Activated CD8-positive, alpha-beta T cell treated with anti-CD3 and anti-CD28 coated beads, Interleukin-2, amount 10 ng/mL, durations not matched to agents 7 days and 5 days (primary cell): Measurements from ENCODE around the gene SBNO2. TPM values are rescaled to one million over a fixed set of nuclear protein-coding genes. Genes with fewer than 3 reads are reported as not detected.

Source experiments
- ATAC-seq: fragments of 150-1000 bp; cut with Tn5 transposase; one replicate; pipeline ENCODE4 v1.10.0; 2021; ENCODE audit warnings: moderate library complexity
- CTCF ChIA-PET: fragments of 350-600 bp; sonication (Branson Sonifier 250); formaldehyde crosslinking; loops from one replicate; lab custom pipeline; 2021; ENCODE audit warnings: antibody characterized with exemption; lab: Charles Lee
- POLR2A ChIA-PET: fragments of 350-600 bp; sonication (Branson Sonifier 250); formaldehyde crosslinking; loops from one replicate; lab custom pipeline; 2021; ENCODE audit warnings: antibody characterized with exemption; lab: Charles Lee
- DNase-seq: peaks from one replicate; pipeline ENCODE4 v3.0.0-alpha.2; 2020
- H3K27ac Mint-ChIP-seq: one replicate; pipeline ENCODE4 v1.8.0; 2021; ENCODE audit warnings: mild to moderate bottlenecking, mixed read lengths
- H3K27me3 Mint-ChIP-seq: one replicate; pipeline ENCODE4 v1.8.0; 2021; ENCODE audit warnings: low read depth, mixed read lengths
- H3K36me3 Mint-ChIP-seq: one replicate; pipeline ENCODE4 v1.8.0; 2021; ENCODE audit warnings: low read depth, mixed read lengths
- H3K4me1 Mint-ChIP-seq: one replicate; pipeline ENCODE4 v1.8.0; 2021; ENCODE audit warnings: low read depth, mixed read lengths
- H3K4me3 Mint-ChIP-seq: one replicate; pipeline ENCODE4 v1.8.0; 2021; ENCODE audit warnings: mild to moderate bottlenecking, mixed read lengths
- H3K9me3 Mint-ChIP-seq: one replicate; pipeline ENCODE4 v1.8.0; 2022; ENCODE audit warnings: mixed read lengths; ENCODE audit not compliant: insufficient read depth
- total RNA-seq, 2 experiments: library from RNA; stranded (reverse); gene quantifications; one replicate each; pipeline ENCODE4 v1.2.3, GENCODE V29; 2021

Gene SBNO2
- total RNA-seq, 2 experiments from 2014 or later, result 58.6 to 70.5 TPM

DNA sequence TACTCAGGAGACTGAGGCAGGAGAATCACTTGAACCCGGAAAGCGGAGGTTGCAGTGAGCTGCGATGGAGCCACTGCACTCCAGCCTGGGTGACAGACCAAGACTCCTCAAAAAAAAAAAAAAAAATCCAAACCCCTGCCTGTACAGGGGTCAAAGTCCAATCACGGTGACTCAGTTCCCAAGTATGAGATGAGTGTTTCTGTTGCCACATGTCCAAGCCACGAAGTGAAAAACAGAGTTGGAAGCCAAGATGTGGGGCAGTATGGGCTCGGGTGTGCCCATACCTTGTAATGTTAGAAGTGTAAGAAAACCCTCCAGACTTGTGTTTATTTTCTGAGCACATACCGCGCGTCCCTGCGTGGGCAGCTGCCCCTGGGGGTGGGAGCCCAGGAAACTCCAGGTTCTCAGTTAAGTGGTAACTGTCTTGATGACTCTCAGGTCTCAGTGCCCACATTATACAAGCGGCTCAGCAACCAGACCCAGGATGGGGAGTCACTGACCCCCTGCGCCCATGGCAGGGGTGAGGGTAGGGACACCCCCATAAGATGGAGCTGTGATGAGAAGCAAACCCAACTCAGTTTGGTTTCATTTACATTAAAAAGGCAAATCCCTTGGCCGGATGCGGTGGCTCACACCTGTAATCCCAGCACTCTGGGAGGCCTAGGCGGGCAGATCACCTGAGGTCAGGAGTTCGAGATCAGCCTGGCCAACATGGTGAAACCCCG lies 71.5 kb downstream of the SBNO2 start:
- ChIA-PET CTCF (interaction anchor here (1.2 to 1.9 kb wide), 4 partner anchors 10 to 164 kb away, joined by 3 to 7 read pairs (median 5); no protein-coding TSS in a partner anchor), POLR2A (interaction anchor here (0.6 to 2.2 kb wide), 5 partner anchors 9 to 90 kb away, joined by 3 to 10 read pairs (median 3); partner anchors contain the start of gene ARHGAP45)
- Mint-ChIP-seq H3K27me3 (no peaks in the 10 kb centered on the region), H3K9me3 (no peaks in the 10 kb centered on the region), H3K4me3 (peak overlapping the region; percentile 58), H3K36me3 (peaks cover 6% of the 10 kb centered on the region), H3K4me1 (peaks cover 54% of the 10 kb centered on the region), H3K27ac (peak overlapping the region; percentile 85)
- ATAC-seq, result no peak
- DNase-seq, result peak; percentile 51

DNA sequence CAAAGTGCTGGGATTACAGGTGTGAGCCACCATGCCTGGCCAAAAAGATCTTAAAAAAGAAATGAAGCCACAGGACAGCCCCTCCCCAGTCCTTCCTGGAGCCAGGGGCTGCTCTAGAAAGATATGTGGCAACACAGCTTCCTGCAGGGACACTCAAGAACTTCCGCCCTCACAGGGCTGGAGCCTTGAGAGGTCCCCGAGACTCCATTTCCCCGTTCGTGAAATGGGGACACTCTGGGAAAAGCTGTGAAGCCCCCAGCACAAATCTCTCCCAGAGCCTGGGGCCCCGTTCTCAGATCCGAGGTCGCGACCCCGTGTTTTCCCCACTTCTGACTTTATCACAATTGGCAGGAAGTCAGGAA lies 72.8 kb downstream of the SBNO2 start:
- peaks cover 3% of the 10 kb centered on the region for H3K36me3 Mint-ChIP-seq
- ChIA-PET POLR2A (interaction anchor here (0.7 to 1.4 kb wide), 6 partner anchors 10 to 168 kb away, joined by 3 to 6 read pairs (median 4); partner anchors contain the start of genes ARHGAP45 and CIRBP), CTCF (interaction anchor here (0.8 to 1.9 kb wide), 6 partner anchors 12 to 165 kb away, joined by 3 to 7 read pairs (median 5); partner anchors contain the start of gene SBNO2)
- H3K27me3 Mint-ChIP-seq, result no peaks in the 10 kb centered on the region
- peaks cover 59% of the 10 kb centered on the region for H3K4me1 Mint-ChIP-seq
- H3K27ac Mint-ChIP-seq, result peak overlapping the region; percentile 85
- H3K4me3 Mint-ChIP-seq, result peak overlapping the region; percentile 47
- DNase-seq, result no peak
- no peaks in the 10 kb centered on the region for H3K9me3 Mint-ChIP-seq
- ATAC-seq, result no peak

DNA sequence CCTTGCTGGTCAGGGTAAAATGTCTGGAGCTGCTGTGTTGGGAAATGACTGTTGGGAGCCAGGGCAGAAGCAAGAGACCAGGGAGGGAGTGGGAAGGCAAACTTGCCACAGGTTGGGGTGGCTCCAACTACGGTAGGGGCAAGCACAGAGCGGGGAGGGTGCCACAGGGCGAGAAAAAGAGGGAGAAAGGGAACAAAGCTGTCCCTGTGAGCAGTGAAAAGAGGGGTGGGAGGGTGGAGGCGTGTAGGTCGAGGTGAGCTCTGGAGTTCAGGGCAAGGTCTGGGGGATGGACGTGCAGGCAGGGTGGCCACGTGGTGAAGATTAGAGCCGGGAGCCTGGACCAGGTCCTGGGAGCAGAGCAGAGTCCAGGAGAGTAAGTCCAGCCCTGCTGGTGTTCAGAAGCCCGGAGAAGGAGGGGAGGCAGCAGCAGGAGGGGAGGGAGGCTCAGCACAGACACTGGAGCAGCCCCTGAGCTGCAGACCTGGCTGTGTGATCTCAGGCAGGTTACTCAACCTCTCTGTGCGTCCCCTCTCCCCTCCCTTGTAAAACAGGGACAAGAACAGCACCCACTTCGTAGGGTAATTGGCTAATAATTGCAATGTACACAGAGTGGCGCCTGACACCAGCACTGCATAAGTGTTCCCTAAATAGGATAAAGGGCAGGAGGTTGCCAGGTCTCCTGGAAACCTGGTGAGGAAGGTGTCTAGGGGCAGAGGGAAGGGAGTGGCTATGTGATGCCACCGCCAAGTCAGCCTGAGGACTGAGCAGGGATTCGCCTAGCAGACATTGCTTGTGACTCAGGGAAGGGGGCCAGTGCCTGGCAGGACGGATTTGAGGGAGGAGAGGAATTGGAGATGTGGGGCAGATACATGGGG lies 75.7 kb downstream of the SBNO2 start:
- ATAC-seq (no peak), DNase-seq (no peak)
- CTCF ChIA-PET, result interaction anchor here (1.1 to 1.4 kb wide), 2 partner anchors 32 to 33 kb away, joined by 4 read pairs; partner anchors contain the start of gene ARHGAP45
- Mint-ChIP-seq H3K9me3 (no peaks in the 10 kb centered on the region), H3K27ac (peak overlapping the region; percentile 66), H3K4me1 (peaks cover 63% of the 10 kb centered on the region), H3K27me3 (no peaks in the 10 kb centered on the region), H3K4me3 (no peak overlapping the region), H3K36me3 (peaks cover 9% of the 10 kb centered on the region)
- POLR2A ChIA-PET, result interaction anchor here (0.8 to 1.4 kb wide), 2 partner anchors 10 to 32 kb away, joined by 3 to 6 read pairs; partner anchors contain the start of gene ARHGAP45

DNA sequence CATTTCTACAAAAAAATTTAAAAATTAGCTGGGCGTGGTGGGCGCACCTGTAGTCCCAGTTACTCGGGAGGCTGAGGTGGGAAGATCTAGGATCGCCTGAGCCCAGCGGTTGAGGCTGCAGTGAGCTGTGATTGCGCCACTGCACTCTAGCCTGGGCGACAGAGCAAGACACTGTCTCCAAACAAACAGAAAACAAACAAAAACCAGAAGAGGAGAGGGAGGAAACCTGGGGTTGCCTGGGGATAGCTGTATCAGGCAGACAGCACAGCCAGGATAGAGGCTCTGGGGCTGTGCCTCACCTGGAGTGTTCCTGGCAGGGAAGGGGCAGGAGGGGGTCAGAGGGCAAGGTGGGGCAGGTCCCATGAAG lies 76.3 kb downstream of the SBNO2 start:
- POLR2A ChIA-PET, result interaction anchor here (0.8 kb wide), 1 partner anchor 31 kb away, joined by 3 read pairs; the partner anchor contains the start of gene ARHGAP45
- no peaks in the 10 kb centered on the region for H3K9me3 Mint-ChIP-seq
- CTCF ChIA-PET, result interaction anchor here (1.1 to 1.4 kb wide), 2 partner anchors 31 to 32 kb away, joined by 4 read pairs; partner anchors contain the start of gene ARHGAP45

GRCh38 chr19:1094978-1095701 lies 78.9 kb downstream of the SBNO2 start, which contains the start of gene POLR2E:
POLR2E (minus strand) TSS chr19:1095375; CDS start chr19:1095315, 60 bp downstream.
- Mint-ChIP-seq H3K27ac (peak within 1 kb of the TSS; percentile 86), H3K4me1 (peaks cover 61% of the 10 kb centered on the region), H3K36me3 (peaks cover 24% of the 10 kb centered on the region), H3K9me3 (no peaks in the 10 kb centered on the region), H3K4me3 (peak within 1 kb of the TSS; percentile 93), H3K27me3 (no peaks in the 10 kb centered on the region)
- POLR2A ChIA-PET, result interaction anchor here (0.8 to 2.2 kb wide), 5 partner anchors 9 to 69 kb away, joined by 3 to 10 read pairs (median 4); partner anchors contain the start of genes CNN2 and GPX4
- DNase-seq, result peak; percentile 98
- CTCF ChIA-PET, result no interaction called here
- peak; percentile 96 for ATAC-seq

More for the DNA sequence above, 76.3 kb downstream of the SBNO2 start:
- peaks cover 15% of the 10 kb centered on the region for H3K36me3 Mint-ChIP-seq
- no peak overlapping the region for H3K4me3 Mint-ChIP-seq
- ATAC-seq, result no peak
- H3K27ac Mint-ChIP-seq, result peak overlapping the region; percentile 66
- peaks cover 64% of the 10 kb centered on the region for H3K4me1 Mint-ChIP-seq
- H3K27me3 Mint-ChIP-seq, result no peaks in the 10 kb centered on the region
- DNase-seq, result no peak

DNA sequence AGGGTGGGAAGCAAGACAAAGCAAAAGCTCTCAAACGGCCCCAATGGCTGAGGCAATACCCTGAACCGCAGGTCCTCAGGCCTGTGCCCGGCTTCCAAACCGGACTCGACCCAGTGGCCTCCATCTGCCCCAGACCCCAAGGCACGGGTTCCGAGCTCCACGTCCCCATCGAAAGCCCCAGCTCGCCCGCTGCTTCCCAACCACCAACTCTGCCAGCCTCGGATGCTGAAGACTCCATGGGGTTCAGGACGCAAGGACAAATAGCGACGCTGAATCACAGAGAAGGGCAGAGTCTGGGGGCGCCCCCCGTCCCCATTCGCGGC lies 79.5 kb downstream of the SBNO2 start:
- H3K9me3 Mint-ChIP-seq, result no peaks in the 10 kb centered on the region
- H3K4me3 Mint-ChIP-seq, result peak overlapping the region; percentile 93
- peak overlapping the region; percentile 86 for H3K27ac Mint-ChIP-seq
- H3K36me3 Mint-ChIP-seq, result peaks cover 21% of the 10 kb centered on the region
- ATAC-seq (no peak), DNase-seq (no peak)
- H3K4me1 Mint-ChIP-seq, result peaks cover 60% of the 10 kb centered on the region
- POLR2A ChIA-PET, result interaction anchor here (0.8 to 2.2 kb wide), 7 partner anchors 8 to 68 kb away, joined by 3 to 10 read pairs (median 3); partner anchors contain the start of genes ARHGAP45, CNN2 and GPX4
- H3K27me3 Mint-ChIP-seq, result no peaks in the 10 kb centered on the region
- CTCF ChIA-PET, result interaction anchor here (1.0 to 1.1 kb wide), 2 partner anchors 98 to 231 kb away, joined by 3 to 4 read pairs; no protein-coding TSS in a partner anchor

DNA sequence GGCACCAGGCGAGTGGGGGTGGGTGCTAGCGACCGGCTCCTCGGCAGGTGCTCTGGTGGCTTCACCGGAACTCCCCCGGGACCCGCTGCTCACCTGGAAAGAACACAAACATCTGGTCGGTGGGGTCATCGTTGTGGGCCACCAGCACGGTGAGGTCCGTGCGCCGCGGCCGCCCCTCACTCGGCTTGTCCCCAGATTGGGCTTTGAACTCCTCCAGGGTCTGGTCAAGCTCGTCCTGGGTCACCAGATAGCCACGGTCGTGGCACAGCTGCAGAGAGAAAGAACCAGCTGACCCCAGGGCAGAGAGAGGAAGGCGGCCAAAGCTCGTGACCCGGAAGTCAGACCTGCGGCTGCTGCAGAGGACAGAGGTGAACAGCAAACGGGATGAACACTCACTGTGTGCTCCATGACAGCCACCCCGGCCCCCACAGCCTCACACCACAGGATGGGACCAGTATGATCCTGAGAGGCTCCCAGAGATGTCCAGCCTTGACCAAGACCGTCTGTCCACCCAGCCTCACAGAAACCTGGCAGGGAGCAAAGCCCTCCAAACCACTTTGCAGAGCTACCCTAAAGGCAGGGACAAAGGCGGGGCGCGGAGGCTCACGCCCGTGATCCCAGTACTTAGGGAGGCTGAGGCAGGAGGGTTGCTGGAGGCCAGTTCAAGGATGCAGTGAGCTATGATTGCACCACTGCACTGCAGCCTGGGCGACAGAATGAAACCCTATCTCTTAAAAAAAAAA lies 80.1 kb downstream of the SBNO2 start:
- no peaks in the 10 kb centered on the region for H3K27me3 Mint-ChIP-seq
- no peak for DNase-seq
- H3K9me3 Mint-ChIP-seq, result no peaks in the 10 kb centered on the region
- peak overlapping the region; percentile 86 for H3K27ac Mint-ChIP-seq
- H3K4me1 Mint-ChIP-seq, result peaks cover 62% of the 10 kb centered on the region
- H3K36me3 Mint-ChIP-seq, result peaks cover 21% of the 10 kb centered on the region
- ChIA-PET CTCF (interaction anchor here (1.0 to 1.7 kb wide), 4 partner anchors 99 to 230 kb away, joined by 3 to 4 read pairs (median 3); no protein-coding TSS in a partner anchor), POLR2A (interaction anchor here (0.8 to 2.2 kb wide), 8 partner anchors 9 to 67 kb away, joined by 3 to 10 read pairs (median 3); partner anchors contain the start of genes ARHGAP45, CNN2 and GPX4)
- no peak for ATAC-seq
- H3K4me3 Mint-ChIP-seq, result peak overlapping the region; percentile 93

DNA sequence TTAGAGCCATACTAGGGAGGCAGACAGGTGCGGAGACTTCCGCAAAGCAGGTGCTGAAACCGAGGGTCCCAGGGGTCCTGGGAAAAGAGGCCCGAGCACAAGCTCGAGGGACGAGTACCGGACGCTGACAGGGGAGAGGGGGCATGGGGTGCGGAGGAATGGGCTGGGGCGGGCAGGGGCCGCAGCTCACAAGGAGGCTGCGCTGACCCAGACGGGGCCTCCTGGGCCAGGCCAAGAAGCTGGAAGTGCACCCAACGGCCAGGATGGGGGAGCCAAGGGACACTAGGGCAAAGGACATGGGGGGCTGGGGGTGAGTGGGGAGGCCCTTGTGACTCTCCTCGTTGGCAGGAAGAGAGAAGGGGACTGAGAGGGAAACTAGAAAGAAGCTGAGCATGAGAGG lies 80.7 kb downstream of the SBNO2 start:
- H3K4me1 Mint-ChIP-seq, result peaks cover 63% of the 10 kb centered on the region
- ATAC-seq (no peak), DNase-seq (no peak)
- peak overlapping the region; percentile 93 for H3K4me3 Mint-ChIP-seq
- H3K36me3 Mint-ChIP-seq, result peaks cover 25% of the 10 kb centered on the region
- no peaks in the 10 kb centered on the region for H3K9me3 Mint-ChIP-seq
- ChIA-PET CTCF (interaction anchor here (1.0 to 1.7 kb wide), 3 partner anchors 99 to 151 kb away, joined by 3 to 4 read pairs (median 3); no protein-coding TSS in a partner anchor), POLR2A (interaction anchor here (1.1 to 2.2 kb wide), 4 partner anchors 9 to 16 kb away, joined by 3 to 10 read pairs (median 3); no protein-coding TSS in a partner anchor)
- H3K27me3 Mint-ChIP-seq, result no peaks in the 10 kb centered on the region
- H3K27ac Mint-ChIP-seq, result peak overlapping the region; percentile 57

GRCh38 chr19:1091544-1092175 lies 82.4 kb downstream of the SBNO2 start:
- H3K27me3 Mint-ChIP-seq, result no peaks in the 10 kb centered on the region
- H3K4me3 Mint-ChIP-seq, result no peak overlapping the region
- ChIA-PET POLR2A (interaction anchor here (0.6 to 7.4 kb wide), 6 partner anchors 10 to 64 kb away, joined by 3 to 103 read pairs (median 5); partner anchors contain the start of genes ABCA7 and ARHGAP45), CTCF (interaction anchor here (1.2 to 4.3 kb wide), 2 partner anchors 9 to 15 kb away, joined by 4 to 25 read pairs; no protein-coding TSS in a partner anchor)
- H3K4me1 Mint-ChIP-seq, result peaks cover 72% of the 10 kb centered on the region
- ATAC-seq (no peak), DNase-seq (no peak)
- H3K36me3 Mint-ChIP-seq, result peaks cover 32% of the 10 kb centered on the region
- no peaks in the 10 kb centered on the region for H3K9me3 Mint-ChIP-seq
- H3K27ac Mint-ChIP-seq, result no peak overlapping the region
